GM18520 (cell line): ENCODE measurements around the gene ANKRD36C.
"Not testable (repeated sequence)": the region's sequence is repeated elsewhere in the genome, so short reads cannot be mapped to it uniquely, and the experiment has no call there.

ENCODE experiments used
- ATAC-seq: cut with Tn5 transposase; IDR thresholded peaks from one replicate; pipeline ENCODE4 v1.9.1; 2021; ENCODE audit not compliant: unreplicated experiment

Gene ANKRD36C

GRCh38 chr2:96008051-96008450 lies 16.4 kb upstream of the ANKRD36C start:
- not testable (repeated sequence) for ATAC-seq

DNA sequence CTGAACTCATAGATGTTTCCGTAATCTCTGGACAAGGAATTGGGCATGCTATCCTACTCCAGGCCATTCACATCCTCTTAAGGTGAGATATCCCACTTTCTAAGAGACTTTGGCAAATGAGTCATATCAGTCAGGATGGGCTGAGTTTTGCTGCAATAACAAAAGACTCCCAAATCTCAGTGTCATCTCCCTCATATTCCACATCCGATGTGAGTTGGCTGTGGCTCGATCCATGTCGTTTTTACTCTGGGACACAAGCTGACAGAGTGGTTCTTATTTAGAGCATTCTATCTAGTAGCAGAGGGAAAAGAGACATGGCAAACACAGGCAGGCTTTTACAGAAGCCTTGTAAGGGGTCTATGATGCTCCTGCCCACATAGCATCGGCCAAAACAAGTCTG lies 14.6 kb upstream of the ANKRD36C start:
- not testable (repeated sequence) for ATAC-seq

- peak; percentile 38 for ATAC-seq
Observed at GRCh38 chr2:95992520-95993272, 1.1 kb upstream of the ANKRD36C start.

- ATAC-seq: peak; percentile 16
Observed at GRCh38 chr2:95992102-95992501, 478 bp upstream of the ANKRD36C start.

DNA sequence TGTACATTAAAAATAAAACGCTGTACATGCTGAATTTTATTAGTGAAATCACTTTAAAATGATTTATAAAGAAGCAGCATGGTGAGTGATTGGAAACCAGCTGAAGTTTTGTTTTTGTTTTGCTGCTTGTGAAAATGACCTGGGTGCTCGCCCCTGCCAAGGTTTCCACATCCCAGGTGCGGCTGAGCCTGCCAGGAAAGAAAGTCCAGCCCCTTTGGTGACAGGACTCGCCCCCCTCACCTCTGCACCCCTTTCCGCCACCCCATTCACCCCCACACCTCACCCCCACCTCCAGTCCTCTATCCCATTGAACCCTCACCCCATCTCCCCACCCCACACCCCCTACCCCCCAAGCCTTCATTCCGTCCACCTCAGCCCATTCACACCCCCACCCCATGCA lies 740 bp downstream of the ANKRD36C start:
- ATAC-seq: not testable (repeated sequence)

GRCh38 chr2:95951662-95952061 lies 40.0 kb downstream of the ANKRD36C start:
- not testable (repeated sequence) for ATAC-seq

DNA sequence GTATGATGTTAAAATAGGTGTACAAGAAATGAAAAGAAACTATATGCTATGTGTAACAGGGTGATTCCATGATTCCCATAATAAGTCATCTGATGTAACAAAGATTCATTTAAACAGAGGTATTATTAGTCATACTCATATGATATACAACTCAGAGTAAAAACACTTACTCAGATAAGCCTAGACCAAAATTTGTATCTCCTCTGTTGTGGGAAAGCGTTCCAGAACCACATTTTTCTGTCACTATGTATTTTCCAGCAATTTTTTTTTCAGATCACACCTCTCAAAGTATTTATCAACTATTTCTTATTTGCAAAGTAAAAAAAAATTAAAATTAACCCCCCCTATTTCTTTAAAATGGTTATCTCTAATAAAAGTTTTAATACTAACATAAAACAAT lies 43.6 kb downstream of the ANKRD36C start:
- ATAC-seq: not testable (repeated sequence)

- ATAC-seq: not testable (repeated sequence)
Observed at GRCh38 chr2:95939947-95940346, 51.7 kb downstream of the ANKRD36C start.

DNA sequence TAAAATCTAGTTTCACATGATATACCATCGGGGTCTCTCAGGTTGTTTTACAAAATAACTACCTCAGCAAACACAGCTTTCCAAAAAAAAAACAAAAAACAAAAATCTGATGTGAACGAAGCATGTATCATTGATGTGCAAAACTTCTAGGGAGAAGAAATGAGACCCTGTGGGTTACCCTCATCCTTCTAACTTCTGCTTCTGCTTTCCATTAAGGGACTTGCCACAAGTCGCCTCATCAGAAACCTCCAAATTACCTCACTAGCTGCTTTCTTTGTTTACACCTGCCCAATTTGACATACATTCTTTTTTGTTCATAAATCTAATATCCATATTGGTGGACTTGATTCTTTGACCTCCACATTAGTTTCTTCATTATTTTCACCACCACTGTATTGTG lies 60.9 kb downstream of the ANKRD36C start:
- ATAC-seq: not testable (repeated sequence)

DNA sequence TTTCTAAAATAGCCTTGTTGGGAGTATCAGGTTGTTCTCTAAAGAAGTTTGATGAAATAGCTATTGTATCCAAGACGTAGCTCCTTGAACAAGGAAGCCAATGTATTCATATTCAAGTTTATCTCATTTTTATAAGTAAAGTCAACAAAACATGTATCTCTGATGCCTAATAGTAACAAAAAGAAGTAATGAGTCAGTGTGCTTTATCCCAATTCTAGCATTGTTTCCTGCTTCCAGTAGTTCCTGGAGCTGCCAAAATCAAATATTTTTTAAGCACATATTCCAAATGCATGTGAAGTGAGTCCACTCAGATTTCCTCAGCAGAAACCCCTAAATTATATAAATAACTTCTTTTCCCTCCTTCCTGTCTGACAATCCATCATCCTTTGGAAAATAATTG lies 74.6 kb downstream of the ANKRD36C start:
- not testable (repeated sequence) for ATAC-seq

DNA sequence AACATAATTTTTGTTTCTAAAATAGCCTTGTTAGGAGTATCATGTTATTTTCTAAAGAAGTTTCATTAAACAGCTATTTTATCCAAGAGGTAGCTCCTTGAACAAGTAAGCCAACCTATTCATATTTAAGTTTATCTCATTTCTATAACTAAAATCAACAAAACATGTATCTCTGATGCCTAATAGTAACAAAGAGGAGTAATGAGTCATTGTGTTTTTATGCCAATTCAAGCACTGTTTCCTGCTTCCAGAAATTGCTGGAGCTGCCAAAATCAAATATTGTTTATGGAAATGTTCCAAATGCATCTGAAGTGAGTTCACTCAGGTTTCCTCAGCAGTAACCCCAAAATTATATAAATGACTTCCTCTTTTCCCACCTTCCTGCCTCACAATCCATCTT lies 76.5 kb downstream of the ANKRD36C start:
- not testable (repeated sequence) for ATAC-seq

GRCh38 chr2:95911431-95911830 lies 80.2 kb downstream of the ANKRD36C start:
- not testable (repeated sequence) for ATAC-seq

GRCh38 chr2:95894443-95894842 lies 97.2 kb downstream of the ANKRD36C start:
- ATAC-seq: not testable (repeated sequence)

DNA sequence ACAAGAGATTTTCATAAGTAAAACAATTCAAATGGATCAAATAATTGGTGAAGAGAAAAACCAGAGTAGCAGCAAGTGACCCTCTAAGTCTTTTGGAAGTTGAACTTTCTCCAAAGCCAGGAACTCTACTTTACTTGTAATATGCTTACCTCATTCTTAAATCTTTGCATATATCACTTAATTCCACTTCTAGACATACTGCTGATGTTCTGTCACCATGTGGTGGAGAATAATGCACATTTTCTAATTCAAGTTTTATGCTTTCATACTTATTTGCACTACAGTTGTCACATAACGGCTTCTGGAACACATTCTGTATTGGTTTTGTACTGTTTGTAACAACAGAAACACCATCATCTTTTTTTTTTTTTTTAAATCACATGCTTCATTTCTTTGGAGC lies 123.7 kb downstream of the ANKRD36C start:
- ATAC-seq: not testable (repeated sequence)

DNA sequence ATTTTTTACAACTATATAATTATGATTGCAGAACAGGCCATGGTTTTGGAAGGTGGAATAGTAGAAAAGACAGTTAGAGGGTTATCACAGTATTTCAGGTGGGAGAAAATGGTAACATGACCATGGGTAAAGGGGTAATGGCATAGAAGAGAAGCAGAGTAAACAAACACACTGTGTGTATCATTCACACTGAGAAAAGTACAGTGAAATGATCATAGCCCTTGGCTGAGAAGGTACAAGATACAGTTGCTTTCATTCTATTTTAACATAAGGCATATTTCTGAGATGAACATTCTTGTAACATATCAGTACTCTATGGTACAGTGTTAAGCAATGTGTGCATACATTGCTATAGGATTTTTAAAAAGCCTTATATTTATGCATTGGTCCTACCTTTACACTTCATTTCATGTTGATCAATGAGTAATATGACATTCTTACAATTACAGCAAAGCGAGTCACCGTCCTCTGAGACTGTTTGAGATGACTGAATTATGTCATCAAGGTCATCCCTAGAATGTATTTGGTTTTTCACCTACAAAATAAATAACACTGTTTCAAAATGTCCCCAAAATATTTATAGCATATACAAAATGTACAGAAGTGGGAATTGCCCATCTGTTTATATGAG lies 124.5 kb downstream of the ANKRD36C start:
- not testable (repeated sequence) for ATAC-seq

- ATAC-seq: not testable (repeated sequence)
Observed at GRCh38 chr2:95862121-95862520, 129.5 kb downstream of the ANKRD36C start.

GRCh38 chr2:95836151-95836550 lies 155.5 kb downstream of the ANKRD36C start:
- no peak for ATAC-seq

DNA sequence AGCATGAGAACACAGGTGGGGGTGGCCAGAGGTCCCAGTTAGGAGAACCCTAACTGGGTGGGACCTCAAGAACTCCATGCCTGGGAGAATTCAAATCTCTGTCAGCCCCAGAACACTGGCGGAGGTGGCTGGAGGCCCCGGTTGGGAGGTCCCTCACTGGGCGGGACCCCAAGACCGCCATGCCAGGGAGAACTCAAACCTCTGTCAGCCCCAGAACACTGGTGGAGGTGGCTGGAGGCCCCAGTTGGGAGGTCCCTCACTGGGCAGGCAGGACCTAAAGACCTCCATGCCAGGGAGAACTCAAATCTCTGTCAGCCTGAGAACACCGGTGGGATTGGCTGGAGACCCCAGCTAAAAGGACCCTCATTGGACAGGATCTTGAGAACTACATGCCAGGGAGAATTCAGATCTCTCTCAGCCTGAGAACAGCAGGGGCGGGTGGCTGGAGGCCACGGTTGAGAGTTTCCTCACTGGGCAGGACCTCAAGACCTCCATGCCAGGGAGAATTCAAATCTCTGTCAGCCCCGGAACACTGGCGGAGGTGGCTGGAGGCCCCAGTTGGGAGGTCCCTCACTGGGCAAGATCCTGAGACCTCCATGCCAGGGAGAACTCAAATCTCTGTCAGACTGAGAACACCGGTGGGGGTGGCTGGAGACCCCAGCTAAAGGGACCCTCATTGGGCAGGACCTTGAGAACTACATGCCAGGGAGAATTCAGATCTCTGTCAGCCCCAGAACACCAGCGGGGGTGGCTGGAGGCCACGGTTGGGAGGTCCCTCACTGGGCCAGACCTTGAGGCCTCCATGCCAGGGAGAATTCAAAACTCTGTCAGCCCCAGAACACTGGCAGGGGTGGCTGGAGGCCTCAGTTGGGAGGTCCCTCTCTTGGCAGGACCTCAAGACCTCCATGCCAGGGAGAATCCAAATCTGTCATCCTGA lies 157.3 kb downstream of the ANKRD36C start:
- ATAC-seq: not testable (repeated sequence)

- ATAC-seq: not testable (repeated sequence)
Observed at GRCh38 chr2:95824218-95824617, 167.4 kb downstream of the ANKRD36C start.

- ATAC-seq: not testable (repeated sequence)
Observed at GRCh38 chr2:95817521-95817920, 174.1 kb downstream of the ANKRD36C start.

DNA sequence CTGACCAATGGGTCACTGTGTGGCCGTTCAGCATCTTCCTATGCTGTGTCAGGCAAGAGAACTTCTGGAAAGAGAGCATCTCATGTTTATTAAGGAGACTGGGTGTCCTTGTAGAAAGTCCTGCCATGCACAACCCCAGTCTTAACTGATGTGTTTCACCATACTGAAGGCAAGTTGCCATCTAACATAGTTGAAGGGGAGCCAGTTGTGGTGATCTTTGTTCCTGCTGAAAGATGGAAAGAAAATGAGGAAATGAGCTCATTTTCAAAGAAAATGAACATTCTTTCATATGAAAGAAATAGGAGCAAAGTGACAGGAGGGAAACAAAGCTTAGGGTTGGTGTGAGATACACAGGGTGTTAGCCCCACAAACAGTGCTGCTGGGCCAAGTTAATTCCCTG lies 178.3 kb downstream of the ANKRD36C start:
- ATAC-seq: not testable (repeated sequence)
